Iris pigment epithelial cell (primary cell): ENCODE measurements around the gene IFNL3.
"Not testable (repeated sequence)": the region's sequence is repeated elsewhere in the genome, so short reads cannot be mapped to it uniquely, and the experiment has no call there.

Source experiments
- DNase-seq: peaks from one replicate; pipeline ENCODE4 v3.0.0-alpha.2; 2011; ENCODE audit warnings: low read depth

Gene IFNL3

DNA sequence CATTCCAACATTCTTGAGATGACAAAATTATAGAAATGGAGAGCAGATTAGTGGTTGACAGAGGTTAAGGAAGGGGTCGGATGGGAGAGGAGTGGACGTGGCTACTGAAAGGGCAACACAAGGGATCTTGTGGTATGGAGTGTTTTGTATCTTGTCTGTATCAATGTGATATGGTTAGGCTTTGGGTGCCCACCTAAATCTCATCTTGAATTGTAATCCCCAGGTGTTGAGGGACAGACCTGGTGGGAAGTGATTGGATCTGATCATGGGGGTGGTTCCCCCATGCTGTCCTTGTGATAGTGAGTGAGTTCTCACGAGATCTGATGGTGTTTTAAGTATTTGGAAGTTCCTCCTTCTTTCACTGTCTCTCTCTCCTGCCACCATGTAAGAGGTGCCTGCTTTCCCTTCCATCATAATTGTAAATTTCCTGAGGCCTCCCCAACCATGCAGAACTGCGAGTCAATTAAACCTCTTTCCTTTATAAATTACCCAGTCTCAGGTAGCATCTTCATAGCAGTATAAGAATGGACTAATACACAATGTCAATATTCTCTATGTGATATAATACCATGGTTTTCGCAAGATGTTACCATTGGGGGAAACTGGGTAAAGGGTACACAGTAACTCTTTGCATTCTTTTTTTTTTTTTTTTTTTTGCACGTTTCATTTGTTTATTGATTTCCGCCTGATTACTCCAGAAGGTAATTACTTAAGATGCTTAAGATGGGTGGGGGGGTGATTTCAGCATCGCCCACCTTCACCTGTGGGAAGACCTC lies 8.8 kb upstream of the IFNL3 start:
- DNase-seq, result no peak

DNA sequence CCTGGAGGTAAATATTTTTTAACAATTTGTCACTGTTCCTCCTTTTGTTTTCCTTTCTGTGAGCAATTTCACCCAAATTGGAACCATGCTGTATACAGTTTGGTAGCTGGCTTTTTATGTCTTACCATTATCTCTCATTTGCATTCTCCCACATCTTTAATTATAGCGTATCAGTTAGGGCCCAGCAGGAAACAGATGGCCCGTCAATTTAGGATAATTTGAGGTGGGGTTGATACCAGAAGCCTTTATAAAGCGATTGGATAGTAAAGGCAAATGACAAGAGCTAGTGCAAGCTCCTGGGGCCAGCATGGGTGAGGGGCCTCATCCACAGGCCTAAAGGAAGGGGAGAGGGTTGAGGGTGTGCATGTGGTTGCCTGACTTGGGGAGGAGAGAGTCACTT lies 7.7 kb upstream of the IFNL3 start:
- DNase-seq, result no peak

DNA sequence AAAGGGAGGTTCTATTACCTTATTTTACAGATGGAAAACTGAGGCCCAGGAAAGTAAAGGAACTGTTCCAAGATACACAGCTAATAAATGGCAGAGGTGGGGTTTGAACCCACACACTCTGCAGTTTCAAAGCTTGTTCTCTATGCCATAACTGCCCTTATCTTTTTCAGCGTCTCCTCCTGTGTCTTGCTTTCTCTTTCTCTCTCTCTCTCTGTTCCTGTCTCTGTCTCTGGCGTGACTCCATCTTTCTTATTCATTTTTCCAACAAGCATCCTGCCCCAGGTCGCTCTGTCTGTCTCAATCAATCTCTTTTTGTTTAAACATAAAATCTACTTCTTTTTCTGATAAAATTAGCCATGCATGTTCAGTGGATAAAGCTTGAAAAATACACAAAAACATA lies 7.0 kb upstream of the IFNL3 start:
- no peak for DNase-seq

DNA sequence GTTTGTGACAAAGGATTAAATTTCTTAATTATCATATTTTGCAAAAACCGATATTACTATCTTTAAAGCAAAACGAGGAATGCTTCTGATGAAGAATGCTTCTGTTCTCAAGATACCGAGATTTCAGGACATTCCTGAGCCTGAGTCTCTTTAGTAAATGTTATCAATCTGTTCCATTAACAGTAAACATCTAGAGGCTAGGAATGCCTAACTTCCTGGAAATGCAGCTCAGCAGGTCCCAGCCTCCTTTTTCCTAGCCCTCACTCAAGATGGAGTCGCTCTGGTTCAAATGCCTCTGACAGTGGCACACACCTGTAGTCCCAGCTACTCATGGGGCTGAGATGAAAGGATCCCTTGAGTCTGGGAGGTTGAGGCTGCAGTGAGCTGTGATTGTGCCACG lies 6.3 kb upstream of the IFNL3 start:
- DNase-seq, result no peak

DNA sequence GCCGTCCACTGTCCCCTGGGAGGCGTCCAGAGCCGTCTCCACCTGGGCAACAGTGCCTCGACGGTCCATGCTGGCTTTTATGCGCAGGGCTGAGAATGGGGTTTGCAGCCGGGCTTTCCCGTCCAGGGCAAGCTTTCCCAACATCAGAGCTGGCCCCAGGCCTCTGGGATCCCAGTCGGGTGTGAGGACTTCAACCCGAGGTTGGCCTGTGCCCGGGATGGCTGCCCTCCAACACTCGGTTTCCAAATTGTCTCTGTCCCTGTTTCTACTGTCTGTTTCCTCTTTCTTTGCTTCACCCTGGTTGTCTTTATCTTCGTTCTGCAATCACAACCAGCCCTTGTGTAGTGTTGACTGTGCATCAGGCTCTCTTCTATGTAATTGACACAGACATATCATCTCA lies 4.0 kb upstream of the IFNL3 start, which contains the start of gene IFNL4:
TSS of gene IFNL4 (minus strand) at position 51 of the 400 bp plus-strand sequence.
- no peak for DNase-seq

DNA sequence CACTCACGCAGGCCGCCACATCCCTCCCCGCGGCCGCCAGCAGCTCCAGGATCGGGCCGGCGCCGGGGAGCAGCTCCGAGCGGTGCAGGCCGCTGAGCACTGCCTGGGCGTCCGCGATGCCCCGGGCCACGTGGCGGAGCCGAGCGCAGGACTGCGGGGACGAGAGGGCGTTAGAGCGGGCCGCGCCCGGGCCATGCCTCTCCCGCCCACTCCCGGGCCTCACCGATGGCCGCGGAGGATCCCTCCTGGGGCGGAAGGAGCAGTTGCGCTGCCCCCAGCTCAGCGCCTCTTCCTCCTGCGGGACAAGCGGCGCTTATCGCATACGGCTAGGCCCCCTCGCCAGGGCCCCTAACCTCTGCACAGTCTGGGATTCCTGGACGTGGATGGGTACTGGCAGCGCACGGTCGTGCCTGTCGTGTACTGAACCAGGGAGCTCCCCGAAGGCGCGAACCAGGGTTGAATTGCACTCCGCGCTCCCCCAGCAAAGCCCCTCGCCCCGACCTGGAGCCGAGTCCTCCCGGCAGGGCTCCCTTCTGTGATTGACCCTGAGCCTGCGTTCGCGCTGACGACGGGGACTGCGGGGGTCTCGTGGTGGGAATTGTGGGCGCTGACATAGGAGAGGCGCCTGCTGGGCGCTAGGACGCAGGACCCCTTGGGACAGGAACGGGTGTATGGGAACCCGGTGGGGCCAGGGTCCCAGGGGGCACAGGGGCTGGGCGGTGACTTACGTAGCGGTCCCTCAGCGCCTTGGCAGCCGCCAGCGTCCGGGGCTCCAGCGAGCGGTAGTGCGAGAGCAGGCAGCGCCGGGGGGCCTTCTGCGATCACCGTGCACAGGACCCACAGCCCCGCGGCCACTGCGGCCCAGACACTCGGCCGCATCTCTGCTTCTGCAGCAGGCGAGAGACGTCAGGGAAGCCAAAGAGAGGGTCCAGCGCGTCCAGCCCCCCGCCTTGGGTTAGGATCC lies 3.2 kb upstream of the IFNL3 start:
- DNase-seq, result no peak

DNA sequence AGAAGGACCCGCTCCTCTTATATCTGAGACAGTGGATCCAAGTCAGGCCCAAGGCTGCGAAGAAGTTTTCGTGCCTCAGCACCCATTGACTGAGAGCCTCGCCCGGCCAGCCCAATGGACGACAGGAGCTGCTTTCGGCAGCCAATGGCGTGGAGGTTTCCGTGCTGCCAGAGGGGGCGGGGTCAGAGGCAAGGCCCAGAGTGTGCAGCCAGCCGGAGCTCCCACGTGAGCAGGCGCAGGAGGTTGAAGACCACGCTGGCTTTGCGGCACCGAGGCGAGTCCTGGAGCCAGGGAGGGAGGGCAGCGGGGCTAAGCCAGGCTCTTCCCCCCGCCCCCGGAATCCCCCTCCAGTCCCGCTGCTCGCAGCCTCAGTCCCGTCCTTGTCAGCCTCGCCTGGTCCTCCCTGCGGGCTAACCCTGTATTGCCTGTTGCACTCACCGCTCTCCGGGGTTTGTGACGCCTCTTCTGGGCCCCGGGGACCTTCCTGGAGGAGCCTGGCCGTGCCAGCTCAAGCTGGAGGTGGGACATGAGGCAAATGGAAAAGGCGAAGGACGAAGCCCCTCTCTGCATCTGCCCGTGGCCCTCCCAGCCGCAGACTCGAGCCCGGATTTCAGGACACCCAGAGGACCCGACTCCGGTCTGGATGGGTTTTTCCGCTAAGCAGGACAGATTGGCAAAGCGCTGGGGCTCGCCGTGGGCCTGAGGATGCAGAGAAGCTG lies 2.3 kb upstream of the IFNL3 start:
- DNase-seq, result peak; percentile 32

DNA sequence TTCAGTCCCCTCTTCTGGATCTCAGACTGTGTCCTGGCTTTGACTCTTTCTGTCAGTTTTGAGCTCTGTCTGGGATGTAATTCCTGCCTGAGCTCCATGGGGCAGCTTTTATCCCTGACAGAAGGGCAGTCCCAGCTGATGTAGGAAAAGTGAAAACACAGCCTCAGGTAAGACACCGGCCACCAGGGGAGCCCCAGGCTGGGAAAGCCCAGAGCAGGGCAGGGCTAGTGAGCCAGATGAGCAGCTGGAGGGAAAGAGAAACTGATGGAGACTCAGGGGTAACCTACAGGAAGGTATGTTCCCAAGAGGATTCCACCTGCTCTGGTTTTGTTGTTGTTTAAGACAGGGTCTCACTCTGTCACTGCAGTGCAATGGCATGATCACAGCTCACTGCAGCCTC lies 360 bp upstream of the IFNL3 start:
- DNase-seq, result not testable (repeated sequence)

DNA sequence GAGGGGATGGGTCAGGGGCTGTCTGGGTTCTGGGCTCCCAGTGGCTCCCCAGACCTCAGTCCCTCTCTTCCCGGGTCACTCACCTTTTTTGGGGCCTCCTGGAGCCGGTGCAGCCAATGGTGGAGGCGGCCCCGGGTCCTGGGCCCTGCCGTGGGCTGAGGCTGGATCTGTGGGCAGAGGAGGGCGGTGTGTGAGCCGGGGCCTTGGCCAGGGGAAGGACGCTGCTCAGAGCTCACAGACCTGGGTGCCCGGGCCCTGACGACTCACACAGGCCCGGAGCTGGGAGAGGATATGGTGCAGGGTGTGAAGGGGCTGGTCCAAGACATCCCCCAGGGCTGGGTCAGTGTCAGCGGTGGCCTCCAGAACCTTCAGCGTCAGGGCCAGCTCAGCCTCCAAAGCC lies 1.1 kb downstream of the IFNL3 start:
- not testable (repeated sequence) for DNase-seq

DNA sequence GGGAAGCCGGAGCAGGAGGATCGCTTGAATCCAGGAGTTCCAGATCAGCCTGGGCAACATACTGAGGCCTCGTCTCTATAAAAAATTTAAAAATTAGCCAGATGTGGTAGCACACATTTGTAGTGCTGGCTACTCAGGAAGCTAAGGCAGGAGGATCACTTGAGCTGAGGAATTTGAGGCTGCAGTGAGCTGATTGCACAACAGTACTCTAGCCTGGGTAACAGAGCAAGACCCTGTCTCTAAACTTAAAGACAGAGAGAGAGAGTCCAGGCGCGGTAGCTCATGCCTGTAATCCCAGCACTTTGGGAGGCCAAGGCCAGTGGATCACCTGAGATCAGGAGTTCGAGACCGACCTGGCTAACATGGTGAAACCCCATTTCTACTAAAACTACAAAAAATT lies 4.4 kb downstream of the IFNL3 start:
- DNase-seq, result no peak

DNA sequence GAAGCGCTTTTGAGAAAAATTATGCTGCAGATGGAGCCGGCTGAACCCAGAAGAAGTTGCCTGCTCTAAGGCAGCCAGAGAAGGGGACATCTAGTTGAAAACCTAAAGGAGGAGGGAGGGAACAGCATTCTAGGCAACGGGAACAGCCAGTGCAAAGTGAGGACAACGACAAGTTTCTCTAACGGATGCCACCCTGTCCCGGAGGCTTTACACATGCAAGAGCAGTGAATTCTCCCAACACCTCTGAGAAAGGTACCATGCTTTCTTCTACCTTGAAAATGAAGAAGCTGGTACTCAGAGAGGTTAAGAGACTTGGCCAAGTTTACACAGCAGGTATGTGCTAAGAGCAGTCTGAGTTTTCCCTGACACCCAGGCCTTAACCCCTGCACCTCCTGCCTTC lies 5.9 kb downstream of the IFNL3 start:
- DNase-seq, result no peak

DNA sequence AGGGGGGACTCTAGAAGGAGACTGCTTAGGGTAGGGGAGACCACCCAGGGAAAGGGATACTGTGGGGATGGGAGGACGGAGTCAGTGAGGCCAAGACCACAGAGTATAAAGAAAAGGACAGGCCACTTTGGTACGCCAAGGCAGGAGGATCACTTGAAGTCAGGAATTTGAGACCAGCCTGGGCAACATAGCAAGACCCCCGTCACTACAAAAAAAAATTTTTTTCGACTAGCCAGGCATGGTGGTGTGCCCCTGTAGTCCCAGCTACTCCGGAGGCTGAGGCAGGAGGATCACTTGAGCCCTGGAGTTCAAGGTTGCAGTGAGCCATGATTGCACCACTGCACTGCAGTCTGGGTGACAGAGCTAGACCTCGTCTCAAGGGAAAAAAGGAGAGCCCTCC lies 6.6 kb downstream of the IFNL3 start:
- DNase-seq, result no peak

DNA sequence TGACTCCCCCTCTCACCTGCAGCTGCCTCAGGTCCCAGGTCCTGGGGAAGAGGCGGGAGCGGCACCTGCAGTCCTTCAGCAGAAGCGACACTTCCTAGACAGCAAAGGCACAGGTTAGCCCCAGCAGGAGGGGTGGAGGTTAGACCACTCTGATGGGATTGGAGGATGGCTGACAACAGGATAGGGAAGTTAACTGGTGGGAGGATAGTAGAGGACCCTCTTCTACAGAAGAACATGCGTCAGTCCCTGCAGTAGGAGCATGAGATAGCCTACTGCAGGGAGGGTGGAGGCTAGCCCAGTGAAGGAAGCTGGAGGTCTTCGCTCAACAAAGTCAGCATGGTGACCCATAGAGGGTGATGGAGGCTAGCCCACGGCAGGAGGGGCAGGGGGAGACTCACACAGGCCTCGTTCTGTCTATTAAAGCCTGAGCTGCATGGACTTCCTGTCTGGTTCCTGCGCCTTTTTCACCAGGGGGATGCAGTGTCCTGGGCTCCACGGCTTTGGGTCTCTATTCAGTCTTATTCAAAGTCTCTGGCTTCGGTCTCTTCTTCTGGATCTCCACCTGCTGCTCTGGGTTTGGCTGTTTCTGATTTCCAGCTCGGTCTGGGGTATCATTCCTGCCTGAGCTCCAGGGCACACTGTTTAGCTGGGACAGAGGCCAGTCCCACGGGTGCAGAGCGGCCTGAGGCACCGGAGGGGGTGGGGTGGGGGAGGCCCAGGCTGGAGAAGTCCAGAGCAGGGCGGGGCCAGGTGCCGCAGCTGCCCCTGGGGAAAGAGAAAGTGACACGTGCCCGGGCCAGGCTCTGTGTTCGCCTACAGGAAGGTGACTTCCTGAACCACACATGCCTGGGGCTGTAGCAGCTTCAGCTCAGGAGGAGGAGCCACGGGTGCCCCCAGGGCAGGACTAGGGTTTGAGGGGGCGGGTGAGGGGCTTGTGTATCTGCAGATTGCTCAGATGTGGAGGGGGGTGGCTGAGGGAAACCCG lies 7.3 kb downstream of the IFNL3 start:
- no peak for DNase-seq

DNA sequence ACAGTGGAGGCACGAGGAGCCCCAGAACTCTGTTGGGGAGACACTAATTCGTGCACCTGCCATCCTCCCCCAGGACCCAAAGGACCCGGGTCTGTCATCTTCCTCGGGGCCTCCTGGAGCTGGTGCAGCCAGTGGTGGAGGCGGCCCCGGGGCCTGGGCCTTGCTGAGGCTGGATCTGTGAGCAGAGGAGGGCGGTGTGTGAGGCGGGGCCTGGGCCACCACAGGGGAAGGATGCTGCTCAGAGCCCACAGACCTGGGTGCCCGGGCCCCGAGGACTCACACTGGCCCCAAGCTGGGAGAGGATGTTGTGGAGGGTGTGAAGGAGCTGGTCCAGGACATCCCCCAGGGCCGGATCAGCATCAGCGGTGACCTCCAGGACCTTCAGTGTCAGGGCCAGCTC lies 8.3 kb downstream of the IFNL3 start:
- no peak for DNase-seq

DNA sequence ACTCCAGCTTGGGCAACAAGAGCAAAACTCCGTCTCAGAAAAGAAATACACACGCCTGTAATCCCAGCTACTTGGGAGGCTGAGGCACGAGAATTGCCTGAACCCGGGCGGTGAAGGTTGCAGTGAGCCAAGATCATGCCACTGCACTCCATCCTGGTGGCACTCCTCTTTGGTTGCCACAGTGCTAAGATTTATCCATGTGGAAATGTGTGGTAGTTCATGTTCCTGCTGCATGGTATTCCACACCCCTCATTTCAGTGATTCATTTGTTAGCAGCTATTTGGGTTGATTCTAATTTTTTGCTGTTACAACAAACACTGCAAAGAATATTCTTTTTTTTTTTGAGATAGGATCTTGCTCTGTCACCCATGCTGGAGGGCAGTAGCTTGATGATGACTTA lies 12.1 kb downstream of the IFNL3 start:
- no peak for DNase-seq

DNA sequence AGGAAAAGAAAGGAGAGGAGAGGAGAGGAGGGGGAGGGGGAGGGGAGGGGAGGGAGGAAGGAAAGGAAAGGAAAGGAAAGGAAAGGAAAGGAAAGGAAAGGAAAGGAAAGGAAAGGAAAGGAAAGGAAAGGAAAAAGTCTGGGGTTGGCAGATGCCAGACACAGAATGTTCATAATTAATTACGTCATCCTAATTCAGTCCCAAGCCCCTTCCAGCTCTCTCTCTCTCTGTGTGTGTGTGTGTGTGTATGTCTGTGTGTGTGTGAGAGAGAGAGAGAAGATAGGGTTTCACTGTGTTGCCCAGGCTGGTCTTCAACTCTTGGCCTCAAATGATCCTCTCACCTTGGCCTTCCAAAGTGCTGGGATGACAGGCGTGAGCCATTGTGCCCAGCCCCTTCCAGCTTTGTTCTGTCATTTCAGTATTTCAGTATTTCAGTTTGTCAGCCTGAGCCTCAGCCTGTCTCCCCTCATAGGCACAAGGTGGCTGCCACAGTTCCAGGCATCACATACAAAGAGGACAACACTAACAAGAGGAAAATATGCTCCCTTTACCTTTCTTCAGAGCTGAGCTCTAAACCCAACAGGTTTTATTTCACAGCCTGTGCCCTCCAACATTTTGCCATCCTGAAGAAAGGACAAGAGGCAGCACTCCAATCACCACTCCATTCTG lies 14.6 kb downstream of the IFNL3 start:
- DNase-seq, result no peak

DNA sequence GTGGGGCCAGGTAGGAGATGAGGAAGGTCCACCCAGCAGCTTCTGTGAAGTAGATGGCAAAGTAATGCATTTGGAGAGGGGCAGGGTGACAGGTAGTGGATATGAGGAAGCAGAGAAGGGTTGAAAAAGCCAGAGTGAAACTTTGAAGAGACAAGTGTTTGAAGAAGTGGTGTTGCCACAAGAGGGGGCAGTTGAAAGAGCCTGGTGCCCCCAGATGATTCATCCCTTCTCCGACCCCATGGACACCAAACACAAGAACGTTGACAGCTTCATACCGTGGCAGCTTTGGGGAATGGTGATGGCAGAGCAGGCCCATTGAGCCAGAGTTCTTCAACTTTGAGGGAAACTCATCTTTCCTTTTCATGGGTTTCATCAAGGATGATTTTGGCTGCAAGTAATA lies 19.9 kb downstream of the IFNL3 start:
- no peak for DNase-seq

DNA sequence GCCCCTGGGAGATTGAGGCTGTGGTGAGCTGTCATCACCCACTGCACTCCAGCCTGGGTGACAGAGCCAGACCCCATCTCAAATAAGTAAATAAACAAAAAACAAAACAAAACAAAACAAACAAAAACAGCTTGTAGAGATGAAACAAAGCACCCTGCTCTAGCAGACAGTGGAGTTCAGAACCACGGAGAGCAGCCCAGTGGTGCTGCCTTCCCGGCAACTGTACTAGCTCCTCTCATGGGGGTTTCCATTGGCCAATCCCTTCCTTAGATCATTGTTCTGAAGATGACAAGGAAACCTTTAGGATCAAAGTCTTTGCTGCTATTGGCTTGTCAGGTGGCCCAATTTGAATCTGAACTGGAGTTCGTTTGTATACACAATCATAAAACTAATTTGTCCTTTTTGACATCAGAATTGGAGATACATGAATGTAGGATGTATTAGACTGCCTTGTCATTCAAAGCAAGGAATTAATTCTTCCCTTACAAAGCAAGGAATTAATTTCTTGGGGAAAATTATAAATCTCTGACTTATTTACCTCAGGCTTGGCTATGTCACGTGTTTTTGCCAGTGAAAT lies 21.0 kb downstream of the IFNL3 start:
- DNase-seq, result peak; percentile 57

DNA sequence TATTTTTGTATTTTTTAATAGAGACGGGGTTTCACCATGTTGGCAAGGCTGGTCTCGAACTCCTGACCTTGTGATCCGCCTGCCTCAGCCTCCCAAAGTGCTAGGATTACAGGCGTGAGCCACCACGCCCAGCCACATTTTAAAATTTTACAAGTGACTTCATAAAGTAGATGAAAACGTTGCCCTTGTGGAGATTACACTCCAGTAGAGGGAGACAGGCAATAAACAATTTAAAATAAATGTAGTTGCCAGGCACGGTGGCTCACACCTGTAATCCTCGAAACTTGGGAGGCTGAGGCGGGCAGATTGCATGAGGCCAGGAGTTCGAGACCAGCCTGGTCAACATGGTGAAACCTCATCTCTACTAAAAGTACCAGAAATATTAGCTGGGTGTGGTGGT lies 25.7 kb downstream of the IFNL3 start:
- DNase-seq, result not testable (repeated sequence)
